CD4-positive, alpha-beta T cell treated with Interleukin-1 beta for 1 hour (primary cell): Measurements from ENCODE around the gene CTDSPL.
A peak's percentile ranks its signal among the peaks of the same experiment; 100 is the strongest.

Experiments
- DNase-seq, 2 donors: peaks; one replicate each; pipeline ENCODE4 v3.0.0-alpha.2; 2020 to 2022

CTDSPL gene

DNA sequence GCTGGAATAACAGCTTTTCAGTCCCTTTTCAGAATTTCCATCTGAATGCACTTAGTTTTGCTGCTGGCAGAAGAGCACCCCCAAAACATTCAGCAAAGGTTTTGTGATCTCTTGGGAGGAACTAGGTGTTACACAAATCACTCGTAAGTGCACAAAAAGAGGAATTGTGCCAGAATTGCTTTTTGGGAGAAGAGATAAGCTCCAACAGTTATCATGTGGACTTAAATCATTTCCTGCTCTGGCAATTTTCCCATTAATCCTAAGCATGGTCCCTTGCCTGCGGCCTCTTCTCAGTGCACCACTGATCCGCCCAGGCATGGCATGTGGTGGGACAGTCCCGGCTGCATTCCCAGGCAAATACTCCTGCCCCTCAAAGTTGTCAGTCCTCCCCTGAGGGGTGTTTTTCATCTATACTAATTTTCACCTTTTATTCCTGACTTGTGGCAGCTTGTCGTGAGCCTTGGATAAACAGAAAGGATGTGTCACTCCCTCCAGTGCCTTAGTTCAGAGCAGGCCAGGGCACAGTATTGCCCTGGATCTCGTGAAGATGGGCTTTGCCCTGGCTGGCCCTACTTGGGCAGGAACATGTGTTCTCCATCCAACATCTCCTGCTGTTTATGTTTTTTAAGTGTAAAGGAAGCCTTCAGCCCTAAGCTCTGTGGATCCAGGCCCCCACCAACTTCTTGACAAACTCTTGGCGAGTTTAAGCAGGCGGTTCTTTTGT lies 84.3 kb downstream of the CTDSPL start:
- no peak for DNase-seq

- DNase-seq: no peak
Observed at GRCh38 chr3:37946531-37946889, 84.8 kb downstream of the CTDSPL start.

- no peak for DNase-seq
Observed at GRCh38 chr3:37949866-37950265, 88.2 kb downstream of the CTDSPL start.

- no peak for DNase-seq
Observed at GRCh38 chr3:37952564-37952963, 90.9 kb downstream of the CTDSPL start.

- DNase-seq: no peak
Observed at GRCh38 chr3:37953226-37953625, 91.5 kb downstream of the CTDSPL start.

GRCh38 chr3:37953707-37954394 lies 92.2 kb downstream of the CTDSPL start:
- no peak for DNase-seq

DNA sequence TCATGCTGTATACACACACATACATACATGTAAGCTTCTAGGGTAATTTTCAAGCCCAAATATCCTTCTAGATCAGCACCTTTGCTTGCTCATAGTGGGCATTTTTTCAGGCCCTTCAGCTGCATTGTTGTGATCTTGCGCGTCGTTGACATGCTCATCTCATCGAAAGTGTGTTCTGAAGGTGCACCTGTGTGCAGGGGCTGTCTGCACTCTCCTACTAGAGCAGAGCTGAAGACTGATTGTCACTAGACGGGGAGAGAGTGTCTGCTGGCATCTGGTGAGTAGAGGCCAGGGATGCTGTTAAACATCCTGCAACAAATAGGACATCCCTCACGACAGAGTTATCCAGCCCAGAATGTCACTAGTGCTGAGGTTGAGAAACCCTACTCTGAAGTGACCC lies 93.2 kb downstream of the CTDSPL start:
- DNase-seq: no peak

- DNase-seq: no peak
Observed at GRCh38 chr3:37955918-37956707, 94.4 kb downstream of the CTDSPL start.

GRCh38 chr3:37956723-37957538 lies 95.3 kb downstream of the CTDSPL start:
- DNase-seq: no peak

DNA sequence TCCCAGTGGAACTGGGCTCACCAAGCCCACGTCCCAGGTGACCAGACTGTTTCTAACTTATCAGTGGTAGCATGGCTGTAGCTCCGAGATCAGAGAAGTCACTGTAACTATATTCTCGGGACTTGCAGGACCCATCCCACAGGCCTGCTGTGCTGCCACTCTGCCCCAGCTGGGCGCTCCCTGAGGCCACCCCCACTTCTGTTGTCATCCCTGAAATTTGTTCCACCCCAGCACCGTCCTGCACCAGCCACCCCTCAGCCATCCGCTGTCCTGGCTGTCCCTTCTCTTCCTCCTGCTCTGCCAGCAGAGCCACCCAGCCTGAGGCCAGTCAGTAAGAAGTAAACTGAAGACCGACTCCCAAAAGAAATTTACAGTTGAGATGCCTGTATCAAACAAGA lies 95.9 kb downstream of the CTDSPL start:
- DNase-seq: no peak

DNA sequence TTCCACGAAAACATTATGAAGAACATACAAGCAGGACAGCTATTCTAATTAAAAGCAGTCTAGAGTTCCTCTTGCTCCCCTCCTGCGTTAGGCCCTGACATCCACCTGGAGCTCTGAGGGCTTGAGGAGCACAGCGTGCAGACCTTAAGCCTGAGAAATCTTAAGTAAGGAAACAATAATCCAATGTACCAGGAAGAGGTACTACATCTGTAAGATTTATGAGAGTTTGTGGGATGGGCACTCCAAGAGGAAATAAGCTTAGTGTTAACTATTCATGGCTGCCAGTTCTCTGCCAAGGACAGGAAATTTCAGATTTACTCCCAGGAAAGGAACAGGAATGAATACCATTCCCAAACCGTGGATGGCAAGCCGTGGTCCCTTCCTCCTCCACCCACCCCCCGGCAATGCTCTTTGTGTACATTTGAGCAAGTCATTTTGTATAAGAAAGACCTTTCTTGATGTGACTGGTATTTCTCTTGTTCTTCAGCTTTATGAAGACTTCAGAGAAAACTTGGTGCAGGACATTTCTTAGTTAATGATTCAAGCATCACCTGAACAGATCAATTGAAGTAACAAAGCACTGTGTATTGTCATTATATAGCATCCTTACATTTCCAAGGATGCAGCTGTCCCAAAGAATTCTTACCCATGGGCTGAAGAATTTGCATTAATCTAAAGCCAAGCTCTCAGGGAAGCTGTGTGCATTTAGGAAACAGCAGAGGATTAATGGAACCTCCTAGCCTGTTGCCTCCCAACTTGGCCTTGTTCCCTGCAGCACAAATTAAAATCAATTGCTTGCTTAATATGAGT lies 100.1 kb downstream of the CTDSPL start:
- DNase-seq: no peak

DNA sequence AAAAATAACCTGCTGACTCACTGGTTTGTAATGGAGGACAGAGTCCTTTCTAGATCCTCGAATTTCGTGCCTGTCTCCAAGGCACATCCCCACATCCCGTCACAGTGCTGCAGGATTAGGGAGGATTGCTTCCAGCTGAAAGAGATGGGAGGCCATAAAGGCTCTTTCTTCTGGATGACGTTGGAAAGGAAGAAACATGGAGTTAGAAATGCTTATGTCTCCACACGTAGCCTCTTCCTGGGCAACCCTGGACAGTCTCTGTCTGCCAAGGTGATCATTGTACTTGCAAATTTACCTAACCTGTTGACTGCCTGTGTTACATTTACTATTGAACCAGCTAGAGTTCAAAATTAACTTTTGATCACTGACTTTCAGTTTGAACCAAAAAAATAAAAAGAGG lies 101.3 kb downstream of the CTDSPL start:
- no peak for DNase-seq

DNA sequence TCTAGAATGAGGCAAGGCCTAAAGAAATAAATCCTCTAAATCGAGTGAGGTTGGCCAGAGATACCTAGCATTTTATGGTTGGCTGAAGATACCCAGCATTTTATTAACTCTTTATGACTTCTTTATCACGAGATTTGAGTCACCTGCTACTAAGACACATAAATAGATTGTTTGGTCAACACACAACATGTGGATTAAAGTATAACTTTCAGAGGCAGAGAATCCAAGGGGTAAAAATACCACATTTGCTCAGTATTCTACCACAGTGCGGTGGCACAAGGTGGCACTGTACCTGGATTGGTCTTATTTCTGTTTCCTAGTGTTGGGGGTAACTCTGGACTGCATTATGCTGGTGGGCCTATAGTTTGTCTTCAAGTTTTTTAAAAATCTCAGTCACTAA lies 102.0 kb downstream of the CTDSPL start:
- no peak for DNase-seq

DNA sequence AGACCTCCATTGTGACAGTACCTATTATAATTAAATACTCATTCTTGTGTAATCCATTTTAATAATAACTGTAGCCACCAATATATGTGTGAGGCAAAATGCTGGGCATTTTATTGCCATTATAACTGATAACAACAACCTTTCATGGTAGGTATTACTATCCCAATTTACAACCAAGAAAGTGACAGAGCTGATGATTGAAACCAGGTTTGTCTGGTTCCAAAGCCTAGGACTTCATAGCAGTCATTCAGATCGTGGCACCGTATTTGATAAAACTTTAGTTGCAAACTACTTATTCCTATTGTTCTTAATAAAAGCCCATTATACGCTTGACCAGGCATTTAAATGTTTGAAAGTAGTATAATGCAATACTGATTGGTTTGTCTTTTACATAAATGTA lies 102.5 kb downstream of the CTDSPL start:
- no peak for DNase-seq

GRCh38 chr3:37964716-37965115 lies 103.0 kb downstream of the CTDSPL start:
- DNase-seq: no peak

DNA sequence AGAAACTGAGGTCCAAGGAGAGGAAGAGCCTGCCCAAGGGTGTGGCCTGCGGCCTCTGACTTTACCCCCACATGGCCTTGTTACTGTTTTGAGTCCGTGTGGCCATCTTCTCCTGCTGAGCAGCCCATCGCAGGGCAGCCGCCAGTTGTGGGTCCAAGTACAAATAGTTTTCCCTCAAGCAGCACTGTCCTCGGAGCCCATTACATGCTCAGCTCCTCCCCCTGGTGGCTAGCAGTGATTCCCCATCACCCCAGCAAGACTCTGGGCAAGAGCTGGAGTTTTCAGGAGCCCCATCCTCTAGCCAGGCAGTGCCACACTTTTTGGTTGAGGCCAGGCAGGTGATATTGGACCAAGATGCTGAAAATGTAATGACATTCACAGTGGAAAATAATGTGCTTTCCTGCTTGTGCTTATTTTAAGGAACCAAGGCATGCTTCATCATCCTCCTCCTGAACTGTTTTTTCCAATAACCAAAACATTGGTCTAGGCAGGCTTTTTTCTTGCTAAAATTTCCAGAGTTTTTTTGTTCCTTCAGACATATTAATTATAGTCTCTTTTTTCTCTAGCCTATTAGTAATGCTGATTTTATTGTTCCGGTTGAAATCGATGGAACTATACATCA lies 105.7 kb downstream of the CTDSPL start:
- DNase-seq: peak; percentile 54 to 55

DNA sequence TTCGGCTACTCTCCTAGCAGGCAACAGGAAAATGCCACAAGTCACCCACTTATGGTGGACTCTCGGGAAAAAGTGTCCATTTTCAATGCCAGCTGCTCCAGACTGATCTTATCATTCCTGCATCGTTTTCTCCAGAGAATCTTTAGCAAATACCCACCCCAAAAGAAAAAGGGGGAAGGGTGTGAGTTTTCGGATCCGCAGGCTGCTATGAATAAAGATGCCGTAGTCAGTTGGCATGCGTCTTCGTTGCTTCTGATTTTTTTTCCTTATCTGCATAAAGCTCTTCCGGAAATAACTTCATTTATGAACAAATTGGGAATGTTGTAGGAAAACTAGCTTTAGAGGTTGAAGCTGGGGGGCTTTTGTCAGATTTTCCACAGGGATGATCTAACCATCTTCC lies 106.5 kb downstream of the CTDSPL start:
- no peak for DNase-seq

GRCh38 chr3:37968813-37969595 lies 107.3 kb downstream of the CTDSPL start:
- DNase-seq: no peak

DNA sequence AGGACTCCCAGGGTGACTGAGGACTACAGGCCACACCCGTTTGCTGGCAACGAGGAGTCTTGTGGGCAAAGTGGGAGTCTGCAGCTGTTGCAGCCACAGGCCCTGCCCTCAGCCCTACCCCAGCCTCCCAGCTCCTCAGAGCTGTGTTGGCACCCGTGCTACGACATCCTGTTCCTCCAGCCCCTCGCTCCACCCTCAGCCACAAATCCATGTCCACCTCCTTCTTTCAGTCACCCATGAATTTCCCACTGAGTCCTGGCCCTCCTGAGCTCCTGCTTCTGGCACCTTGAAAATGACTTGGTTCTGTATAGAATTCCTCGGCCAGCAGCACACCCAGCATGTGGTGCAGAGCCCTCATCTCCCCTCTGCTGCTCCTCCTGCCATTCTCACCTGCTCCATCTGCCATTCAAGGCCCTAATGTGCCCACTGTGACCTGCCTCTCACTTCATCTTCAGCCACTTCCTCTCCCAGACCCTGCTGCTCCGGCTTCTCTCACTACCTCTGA lies 108.0 kb downstream of the CTDSPL start:
- no peak for DNase-seq

- no peak for DNase-seq
Observed at GRCh38 chr3:37970802-37971201, 109.1 kb downstream of the CTDSPL start.

DNA sequence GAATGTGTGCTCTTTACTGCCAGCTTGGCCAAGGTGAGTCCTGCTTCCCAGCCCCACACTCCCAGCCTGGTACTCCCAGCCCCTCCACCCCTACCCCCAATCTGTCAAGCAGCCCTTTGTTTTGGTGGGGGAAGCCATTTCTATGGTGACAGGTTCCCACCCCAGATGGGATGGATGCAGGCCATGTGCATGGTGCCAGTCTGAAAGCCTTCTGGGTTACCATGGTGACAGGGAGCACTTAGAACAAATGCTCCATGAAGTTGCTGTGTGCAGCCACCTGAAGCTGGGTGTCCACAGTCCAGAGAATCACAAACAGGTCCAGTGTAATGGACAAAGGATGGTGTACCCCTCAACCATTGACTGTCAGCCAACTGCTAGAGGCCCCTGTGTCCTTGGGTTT lies 109.8 kb downstream of the CTDSPL start:
- DNase-seq: no peak
